Left lung (tissue), 10 donors: Measurements from ENCODE around the gene ALK. TPM values are rescaled to one million over a fixed set of nuclear protein-coding genes. Genes with fewer than 3 reads are reported as not detected.

Source experiments
- ATAC-seq: fragments of 200-7000 bp; cut with Tn5 transposase; one replicate; pipeline ENCODE4 v1.9.1; 2020; ENCODE audit warnings: moderate library complexity
- DNase-seq, 4 donors: peaks; one replicate each; pipeline ENCODE4 v3.0.0-alpha.2; 2013 to 2020
- H3K27ac ChIP-seq, 2 donors: fragments of 200-600 bp; sonication (generic) in 1 of 2; one replicate each; pipeline versions ENCODE4 v1.5.0 to v1.8.0; 2020 to 2021
- H3K27me3 ChIP-seq, 2 donors: fragments of 200-600 bp; sonication (generic) in 1 of 2; one replicate each; pipeline versions ENCODE4 v1.5.0 to v1.8.0; 2020 to 2021
- H3K36me3 ChIP-seq, 2 donors: fragments of 200-600 bp; sonication (generic) in 1 of 2; one replicate each; pipeline versions ENCODE4 v1.5.0 to v1.8.0; 2020 to 2021
- H3K4me1 ChIP-seq, 2 donors: fragments of 200-600 bp; one replicate each; pipeline ENCODE4 v1.8.0; 2021
- H3K4me3 ChIP-seq, 2 donors: fragments of 200-600 bp; sonication (generic) in 1 of 2; one replicate each; pipeline versions ENCODE4 v1.5.0 to v1.8.0; 2020 to 2021; ENCODE audit warnings: mild to moderate bottlenecking in 1 of 2
- H3K9me3 ChIP-seq, 2 donors: fragments of 200-600 bp; sonication (generic) in 1 of 2; one replicate each; pipeline versions ENCODE4 v1.5.0 to v1.8.0; 2020 to 2021
- intact Hi-C, 2 donors: fragments of 100-400 bp; cut with DNase I; formaldehyde crosslinking; loops; one replicate each; pipeline versions ENCODE4 v1.11.2 to v1.14.2; 2022
- polyA plus RNA-seq, 6 donors: library from polyadenylated mRNA; unstranded; fragments of 120-200 nt; gene quantifications; one replicate each; pipeline ENCODE4 v1.2.1, GENCODE V29; 2013; ENCODE audit not compliant: insufficient read length in 6 of 6
- total RNA-seq, 2 donors: library from RNA; stranded (reverse); fragmentation: NEBNext Ultra II Directional; extraction: Animal tissue kit (Norgen Biotek cat#: 25700); gene quantifications; one replicate each; pipeline ENCODE4 v1.2.1, GENCODE V29; 2021
- TF ChIP-seq, protein P1 (sequence below), 2 donors: fragments of 200-600 bp; sonication (generic) in 1 of 2; IDR thresholded peaks; one replicate each; pipeline versions ENCODE4 v1.5.0 to v1.8.0; 2021; ENCODE audit warnings: antibody characterized with exemption in 2 of 2
- donor health status: DM: no; HTN: yes; CAD: no.
- donor health status: DM: no; HTN: no; CAD: no.

The ALK gene
- total and polyA plus RNA-seq, 8 donors = 0.06 to 0.70 (median 0.12) TPM; not detected in 2

DNA sequence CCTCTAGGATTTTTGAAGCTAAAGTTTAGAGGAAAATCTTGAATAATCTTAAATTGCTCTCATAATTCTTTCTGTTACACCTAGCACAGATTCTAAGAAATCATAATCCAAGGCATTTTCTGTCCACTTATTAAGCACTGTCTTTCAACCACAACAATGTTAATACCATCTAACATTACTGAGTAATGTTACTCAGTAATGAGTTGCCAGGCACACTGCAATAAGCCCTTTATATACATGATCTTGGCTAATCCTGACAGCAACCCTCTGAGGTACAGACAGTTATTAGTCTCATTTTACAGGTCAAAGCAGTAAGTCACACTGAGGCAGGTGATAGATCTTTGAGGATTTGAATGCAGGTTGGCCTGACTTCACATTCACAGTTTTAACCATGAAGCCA lies 291.9 kb downstream of the ALK start:
- no peak for ATAC-seq
- Histone ChIP-seq H3K4me3 (no peak overlapping the region), H3K9me3 (no peaks in the 10 kb centered on the region), H3K4me1 (no peaks in the 10 kb centered on the region), H3K27me3 (no peaks in the 10 kb centered on the region), H3K27ac (no peak overlapping the region), H3K36me3 (no peaks in the 10 kb centered on the region)
- intact Hi-C loops = no loop called here
- TF ChIP-seq, protein P1, sequence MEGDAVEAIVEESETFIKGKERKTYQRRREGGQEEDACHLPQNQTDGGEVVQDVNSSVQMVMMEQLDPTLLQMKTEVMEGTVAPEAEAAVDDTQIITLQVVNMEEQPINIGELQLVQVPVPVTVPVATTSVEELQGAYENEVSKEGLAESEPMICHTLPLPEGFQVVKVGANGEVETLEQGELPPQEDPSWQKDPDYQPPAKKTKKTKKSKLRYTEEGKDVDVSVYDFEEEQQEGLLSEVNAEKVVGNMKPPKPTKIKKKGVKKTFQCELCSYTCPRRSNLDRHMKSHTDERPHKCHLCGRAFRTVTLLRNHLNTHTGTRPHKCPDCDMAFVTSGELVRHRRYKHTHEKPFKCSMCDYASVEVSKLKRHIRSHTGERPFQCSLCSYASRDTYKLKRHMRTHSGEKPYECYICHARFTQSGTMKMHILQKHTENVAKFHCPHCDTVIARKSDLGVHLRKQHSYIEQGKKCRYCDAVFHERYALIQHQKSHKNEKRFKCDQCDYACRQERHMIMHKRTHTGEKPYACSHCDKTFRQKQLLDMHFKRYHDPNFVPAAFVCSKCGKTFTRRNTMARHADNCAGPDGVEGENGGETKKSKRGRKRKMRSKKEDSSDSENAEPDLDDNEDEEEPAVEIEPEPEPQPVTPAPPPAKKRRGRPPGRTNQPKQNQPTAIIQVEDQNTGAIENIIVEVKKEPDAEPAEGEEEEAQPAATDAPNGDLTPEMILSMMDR (IDR thresholded peaks at IDR 0.05) = no peak
- no peak for DNase-seq

DNA sequence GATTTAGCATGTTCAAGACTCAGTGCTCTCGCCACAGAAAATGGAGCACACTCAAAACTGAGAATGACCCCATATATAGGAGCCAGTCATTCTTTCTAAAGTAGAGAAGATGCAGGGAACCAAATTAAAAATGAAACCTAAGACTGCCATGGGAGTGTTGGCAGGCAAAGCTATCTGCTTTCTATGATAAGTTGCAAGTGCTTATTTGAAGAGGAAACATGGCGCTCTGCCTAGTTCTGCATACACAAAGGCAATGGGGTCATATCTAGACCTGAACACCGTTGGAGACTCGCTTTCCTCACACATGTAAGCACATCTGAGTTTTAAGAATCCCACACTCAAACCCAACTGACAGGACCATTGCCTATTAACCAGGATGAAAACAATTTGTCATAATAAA lies 292.5 kb downstream of the ALK start:
- TF ChIP-seq, protein P1 (IDR thresholded peaks at IDR 0.05) = no peak
- ATAC-seq (peak; percentile 69), DNase-seq (peak in 1 of 4 donors; percentile 6)
- Histone ChIP-seq H3K36me3 (no peaks in the 10 kb centered on the region), H3K4me3 (no peak overlapping the region), H3K4me1 (no peaks in the 10 kb centered on the region), H3K9me3 (no peaks in the 10 kb centered on the region), H3K27me3 (no peaks in the 10 kb centered on the region), H3K27ac (no peak overlapping the region)
- intact Hi-C loops = no loop called here

DNA sequence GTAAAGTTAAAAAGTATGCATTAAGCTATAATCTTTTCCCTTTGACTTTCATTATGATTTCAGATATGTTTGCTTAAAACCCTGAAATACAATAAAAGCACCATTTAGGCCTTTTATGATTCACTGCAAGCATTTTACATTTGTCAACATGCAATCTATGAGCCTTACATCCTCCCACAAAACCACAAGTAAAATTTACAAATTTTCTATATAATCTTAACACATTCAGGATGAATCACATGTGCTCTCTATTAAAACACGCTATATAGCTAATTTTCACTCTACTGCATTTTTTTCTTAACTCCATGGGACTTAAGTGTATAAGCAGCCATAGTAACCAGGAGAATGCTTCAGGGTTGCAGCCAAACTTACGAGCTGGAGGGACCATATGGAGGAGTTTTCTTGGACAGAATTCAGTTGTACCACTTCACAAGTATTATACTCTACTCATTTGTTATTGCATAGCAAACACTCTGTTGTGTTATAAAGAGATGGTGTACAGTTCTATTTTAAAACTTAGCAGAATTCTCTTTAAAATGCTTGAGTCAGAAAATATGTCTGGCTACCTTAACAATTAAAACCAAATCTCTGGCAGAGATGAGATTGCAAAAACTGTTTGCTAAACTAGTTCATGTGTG lies 293.2 kb downstream of the ALK start:
- no peaks in the 10 kb centered on the region for H3K36me3 ChIP-seq
- H3K27me3 ChIP-seq = no peaks in the 10 kb centered on the region
- intact Hi-C loops = no loop called here
- no peak overlapping the region for H3K4me3 ChIP-seq
- no peak overlapping the region for H3K27ac ChIP-seq
- DNase-seq (no peak), ATAC-seq (peak; percentile 15)
- TF ChIP-seq, protein P1 (IDR thresholded peaks at IDR 0.05) = no peak
- H3K9me3 ChIP-seq = no peaks in the 10 kb centered on the region
- H3K4me1 ChIP-seq = no peaks in the 10 kb centered on the region

DNA sequence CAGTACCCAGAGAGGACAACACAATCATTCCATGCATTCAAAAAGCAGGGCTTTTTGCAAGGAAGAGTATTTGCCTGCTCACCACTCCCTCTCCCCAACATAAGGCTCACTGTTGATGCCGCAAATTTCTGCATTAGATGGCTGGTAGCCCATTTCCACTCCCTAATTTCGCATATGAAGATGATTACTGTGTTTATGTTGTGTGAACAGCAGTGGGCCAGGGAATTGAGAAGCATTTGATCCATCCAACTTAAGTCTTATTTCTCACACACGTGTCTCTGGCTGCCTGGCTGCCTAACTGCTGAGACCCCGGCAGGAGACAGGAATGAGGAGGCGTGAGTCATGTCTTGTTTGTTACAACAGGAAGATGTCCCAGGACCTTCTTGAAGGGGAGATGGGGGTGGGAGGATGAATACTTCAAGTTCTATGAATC lies 294.1 kb downstream of the ALK start:
- intact Hi-C loops = no loop called here
- TF ChIP-seq, protein P1 (IDR thresholded peaks at IDR 0.05) = no peak
- ATAC-seq (no peak), DNase-seq (no peak)
- Histone ChIP-seq H3K4me1 (no peaks in the 10 kb centered on the region), H3K9me3 (no peaks in the 10 kb centered on the region), H3K36me3 (no peaks in the 10 kb centered on the region), H3K4me3 (no peak overlapping the region), H3K27me3 (no peaks in the 10 kb centered on the region), H3K27ac (no peak overlapping the region)

DNA sequence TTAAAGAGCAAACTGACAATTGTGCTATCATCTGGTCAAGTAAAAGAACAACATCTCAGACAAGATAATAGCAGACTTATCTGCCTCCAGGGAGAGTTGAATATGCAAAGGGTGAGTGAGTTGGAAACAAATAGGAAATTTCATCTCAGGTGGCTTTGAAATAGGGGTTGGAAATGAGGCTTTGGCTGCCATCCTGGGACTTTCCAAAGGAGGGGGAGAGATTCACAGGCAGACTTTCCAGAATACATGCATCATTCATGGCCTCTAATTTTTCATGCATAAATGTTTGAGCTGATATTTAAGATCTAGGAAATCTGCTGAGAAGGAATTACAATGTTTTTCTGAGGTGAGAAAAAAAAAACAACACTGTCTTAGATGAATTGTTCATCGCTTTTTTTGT lies 300.5 kb downstream of the ALK start:
- DNase-seq = no peak
- intact Hi-C loops = no loop called here

More for the DNA sequence above, 300.5 kb downstream of the ALK start:
- no peaks in the 10 kb centered on the region for H3K4me1 ChIP-seq
- no peak for ATAC-seq
- no peaks in the 10 kb centered on the region for H3K27me3 ChIP-seq
- TF ChIP-seq, protein P1 (IDR thresholded peaks at IDR 0.05) = no peak
- no peak overlapping the region for H3K27ac ChIP-seq
- H3K4me3 ChIP-seq = no peak overlapping the region
- no peaks in the 10 kb centered on the region for H3K9me3 ChIP-seq
- no peaks in the 10 kb centered on the region for H3K36me3 ChIP-seq
